ENCODE results near the gene SLC25A18.

Gene SLC25A18

DNA sequence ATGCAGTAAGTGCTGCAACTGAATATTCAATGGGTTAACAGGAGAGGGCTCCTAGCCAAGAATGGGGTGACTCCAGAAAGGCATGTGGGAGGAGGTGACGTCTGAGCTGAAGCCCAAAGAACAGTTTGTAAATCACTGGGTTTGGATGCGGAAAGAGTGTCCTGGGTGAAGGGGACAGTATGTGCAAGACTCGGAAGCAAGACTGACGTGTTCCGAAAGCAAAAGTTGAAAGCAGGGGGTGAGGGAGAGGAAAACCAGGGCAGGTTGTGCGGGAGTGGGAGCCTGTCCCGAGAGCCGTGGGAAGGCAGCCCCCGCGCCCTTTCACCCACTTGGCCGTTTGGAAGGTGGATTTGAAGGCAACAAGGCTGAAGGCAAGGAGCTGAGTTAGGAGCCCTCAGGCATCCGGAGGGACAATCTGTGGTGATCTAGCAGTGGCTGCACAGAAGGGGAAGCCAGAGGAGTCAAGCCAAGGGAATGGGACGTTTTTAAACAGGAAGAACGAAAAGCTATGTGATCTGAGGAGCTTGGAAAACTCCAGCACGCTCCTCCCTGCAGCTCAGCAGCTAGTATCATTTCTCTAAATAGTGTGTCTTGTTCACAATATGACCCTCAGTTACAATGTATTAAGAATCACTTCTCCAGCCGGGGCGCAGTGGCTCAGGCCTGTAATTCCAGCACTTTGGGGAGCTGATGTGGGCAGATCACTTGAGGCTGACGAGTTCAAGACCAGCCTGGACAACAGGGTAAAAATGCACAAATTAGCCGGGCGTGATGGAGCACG lies 7.7 kb downstream of the SLC25A18 start:
- H3K27me3 ChIP-seq (ENCODE audit: control insufficient read depth, insufficient read depth, low read length): no peaks in the 10 kb centered on the region
- no peaks in the 10 kb centered on the region for H3K36me3 ChIP-seq (ENCODE audit: control insufficient read depth, insufficient read depth, low read length)
- peaks cover 16% of the 10 kb centered on the region for H3K4me1 ChIP-seq (ENCODE audit: control insufficient read depth, insufficient read depth, low read length)
- no peaks in the 10 kb centered on the region for H3K9me3 ChIP-seq (ENCODE audit: control insufficient read depth, insufficient read depth, low read length)
- no peak overlapping the region for H3K9ac ChIP-seq (ENCODE audit: low read depth, low read length)
- H3K4me3 ChIP-seq (ENCODE audit: low read depth, low read length): no peak overlapping the region
- no peak overlapping the region for H3K27ac ChIP-seq (ENCODE audit: low read depth, low read length)

DNA sequence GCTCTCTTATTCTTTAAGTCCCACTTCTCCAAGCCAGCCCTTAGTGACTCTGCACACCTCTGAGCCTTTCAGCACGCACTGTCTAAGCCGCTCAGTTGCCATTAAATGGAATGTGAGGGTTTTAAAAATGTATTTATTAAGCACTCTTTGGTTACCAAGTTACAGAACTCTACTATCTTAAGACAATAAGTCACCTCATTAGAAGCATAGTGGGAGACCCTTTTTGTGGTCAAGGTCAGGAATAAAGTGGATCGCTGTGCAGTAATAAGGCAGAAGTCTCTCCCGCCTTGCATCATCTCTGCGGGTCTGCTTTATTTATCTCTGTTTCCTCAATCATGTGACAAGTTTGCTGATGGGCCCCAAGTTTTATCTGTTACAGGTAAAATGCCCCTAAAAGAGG lies 11.9 kb downstream of the SLC25A18 start:
- peaks cover 11% of the 10 kb centered on the region for H3K4me1 ChIP-seq (ENCODE audit: control insufficient read depth, insufficient read depth, low read length)
- H3K9me3 ChIP-seq (ENCODE audit: control insufficient read depth, insufficient read depth, low read length): no peaks in the 10 kb centered on the region
- H3K27me3 ChIP-seq (ENCODE audit: control insufficient read depth, insufficient read depth, low read length): no peaks in the 10 kb centered on the region
- no peak overlapping the region for H3K9ac ChIP-seq (ENCODE audit: low read depth, low read length)
- no peak overlapping the region for H3K27ac ChIP-seq (ENCODE audit: low read depth, low read length)
- no peaks in the 10 kb centered on the region for H3K36me3 ChIP-seq (ENCODE audit: control insufficient read depth, insufficient read depth, low read length)
- H3K4me3 ChIP-seq (ENCODE audit: low read depth, low read length): no peak overlapping the region

DNA sequence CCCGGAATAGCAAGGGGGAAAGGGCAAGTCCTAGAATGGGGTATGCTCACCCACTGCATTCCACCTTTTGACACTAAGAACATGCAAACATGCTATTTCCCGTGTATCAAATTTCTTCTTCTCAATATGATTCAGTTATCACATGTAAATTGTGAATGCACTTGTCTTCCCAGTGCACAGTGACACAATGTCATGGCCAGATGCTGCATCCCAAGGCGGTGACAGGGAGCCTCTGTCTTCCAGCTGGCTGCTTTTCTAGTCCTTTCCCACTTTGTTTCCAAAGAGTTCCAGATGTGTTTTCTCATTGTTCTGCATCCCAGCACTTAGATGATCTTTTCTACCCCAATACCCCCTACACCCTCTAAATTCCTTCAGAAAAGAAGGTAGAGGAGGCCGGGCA lies 12.4 kb downstream of the SLC25A18 start:
- Histone ChIP-seq H3K9ac (ENCODE audit: low read depth, low read length) (no peak overlapping the region), H3K4me1 (ENCODE audit: control insufficient read depth, insufficient read depth, low read length) (peaks cover 7% of the 10 kb centered on the region), H3K4me3 (ENCODE audit: low read depth, low read length) (no peak overlapping the region), H3K27ac (ENCODE audit: low read depth, low read length) (no peak overlapping the region), H3K36me3 (ENCODE audit: control insufficient read depth, insufficient read depth, low read length) (no peaks in the 10 kb centered on the region), H3K9me3 (ENCODE audit: control insufficient read depth, insufficient read depth, low read length) (no peaks in the 10 kb centered on the region), H3K27me3 (ENCODE audit: control insufficient read depth, insufficient read depth, low read length) (no peaks in the 10 kb centered on the region)

DNA sequence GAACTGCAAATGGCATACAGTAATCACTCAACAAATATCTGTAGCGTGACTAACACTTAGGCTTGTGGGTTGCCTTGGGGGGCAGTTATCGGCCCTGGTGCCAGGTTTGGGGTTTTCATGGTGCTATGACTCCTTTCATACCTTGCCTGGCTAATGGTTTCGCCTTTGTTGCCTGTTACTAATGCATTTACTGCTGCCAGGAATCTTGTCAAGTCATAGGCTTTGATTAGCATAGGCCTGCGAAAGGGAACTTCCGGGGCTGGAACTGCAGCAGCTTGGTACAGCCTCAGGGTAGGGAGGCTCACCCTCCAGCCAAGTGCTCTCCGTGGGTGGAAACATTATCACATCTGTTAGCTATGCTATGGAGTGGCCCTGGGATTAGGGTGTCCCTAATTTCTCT lies 13.2 kb downstream of the SLC25A18 start:
- H3K36me3 ChIP-seq (ENCODE audit: control insufficient read depth, insufficient read depth, low read length): no peaks in the 10 kb centered on the region
- no peak overlapping the region for H3K4me3 ChIP-seq (ENCODE audit: low read depth, low read length)
- peak overlapping the region; percentile 2; the same call in 1 of the 2 replicates for H3K9ac ChIP-seq (ENCODE audit: low read depth, low read length)
- peak overlapping the region; percentile 11 for H3K27ac ChIP-seq (ENCODE audit: low read depth, low read length)
- H3K4me1 ChIP-seq (ENCODE audit: control insufficient read depth, insufficient read depth, low read length): peaks cover 5% of the 10 kb centered on the region; the same call in 1 of the 2 replicates
- H3K9me3 ChIP-seq (ENCODE audit: control insufficient read depth, insufficient read depth, low read length): no peaks in the 10 kb centered on the region
- no peaks in the 10 kb centered on the region for H3K27me3 ChIP-seq (ENCODE audit: control insufficient read depth, insufficient read depth, low read length)

DNA sequence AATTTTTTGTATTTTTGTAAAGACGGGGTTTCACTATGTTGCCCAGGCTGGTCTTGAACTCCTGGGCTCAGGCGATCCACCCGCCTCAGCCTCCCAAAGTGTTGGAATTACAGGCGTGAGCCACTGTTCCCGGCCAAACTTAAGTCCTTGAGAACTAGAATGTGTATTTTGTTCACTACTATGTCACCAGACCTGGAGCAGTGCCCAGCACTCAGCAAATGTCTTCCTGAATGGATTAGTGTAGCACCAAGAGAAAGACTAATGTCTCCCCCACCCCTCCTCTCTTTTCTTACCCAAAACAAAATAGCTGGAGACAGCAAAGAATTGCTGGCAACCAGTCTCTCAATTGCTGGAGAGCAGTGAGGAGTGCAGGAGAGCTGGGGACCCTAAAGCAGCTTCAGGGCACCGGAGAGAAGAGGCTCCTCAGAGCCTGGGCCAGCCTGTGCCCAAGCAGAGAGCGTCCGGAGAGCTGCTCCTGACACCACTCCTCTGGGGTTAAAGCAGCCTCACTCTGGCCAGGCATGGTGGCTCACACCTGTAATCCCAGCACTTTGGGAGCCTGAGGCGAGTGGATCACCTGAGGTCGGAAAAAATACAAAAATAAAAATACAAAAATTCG lies 14.9 kb downstream of the SLC25A18 start:
- H3K27ac ChIP-seq (ENCODE audit: low read depth, low read length): no peak overlapping the region
- H3K9me3 ChIP-seq (ENCODE audit: control insufficient read depth, insufficient read depth, low read length): no peaks in the 10 kb centered on the region
- H3K4me1 ChIP-seq (ENCODE audit: control insufficient read depth, insufficient read depth, low read length): peaks cover 5% of the 10 kb centered on the region; the same call in 1 of the 2 replicates
- H3K4me3 ChIP-seq (ENCODE audit: low read depth, low read length): no peak overlapping the region
- H3K27me3 ChIP-seq (ENCODE audit: control insufficient read depth, insufficient read depth, low read length): no peaks in the 10 kb centered on the region
- no peaks in the 10 kb centered on the region for H3K36me3 ChIP-seq (ENCODE audit: control insufficient read depth, insufficient read depth, low read length)
- H3K9ac ChIP-seq (ENCODE audit: low read depth, low read length): no peak overlapping the region

DNA sequence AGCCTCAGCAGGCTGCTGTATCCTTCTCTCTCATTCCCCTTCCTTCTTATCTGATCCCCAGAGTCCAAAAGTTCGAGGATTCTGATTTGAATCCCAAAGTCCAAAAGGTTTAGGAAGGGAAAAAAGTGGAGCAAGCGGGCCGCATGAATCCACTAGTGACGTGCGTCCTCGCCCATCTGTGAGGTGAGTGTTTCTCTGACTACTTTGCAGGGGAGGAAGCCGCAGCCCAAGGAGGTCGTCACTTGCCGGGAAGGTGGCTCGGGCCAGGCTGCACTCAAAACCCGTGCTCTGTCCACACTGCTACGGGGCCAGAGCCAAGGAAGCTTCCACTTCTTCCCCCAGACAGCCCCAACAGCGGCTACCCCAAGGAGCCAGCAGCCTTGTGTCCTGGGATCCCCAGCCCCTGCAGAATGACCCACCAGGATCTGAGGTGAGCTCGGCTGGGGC lies 16.3 kb downstream of the SLC25A18 start:
- Histone ChIP-seq H3K36me3 (ENCODE audit: control insufficient read depth, insufficient read depth, low read length) (no peaks in the 10 kb centered on the region), H3K4me1 (ENCODE audit: control insufficient read depth, insufficient read depth, low read length) (peaks cover 5% of the 10 kb centered on the region; the same call in 1 of the 2 replicates), H3K9me3 (ENCODE audit: control insufficient read depth, insufficient read depth, low read length) (no peaks in the 10 kb centered on the region), H3K4me3 (ENCODE audit: low read depth, low read length) (no peak overlapping the region), H3K9ac (ENCODE audit: low read depth, low read length) (no peak overlapping the region), H3K27ac (ENCODE audit: low read depth, low read length) (peak overlapping the region; percentile 69), H3K27me3 (ENCODE audit: control insufficient read depth, insufficient read depth, low read length) (no peaks in the 10 kb centered on the region)

DNA sequence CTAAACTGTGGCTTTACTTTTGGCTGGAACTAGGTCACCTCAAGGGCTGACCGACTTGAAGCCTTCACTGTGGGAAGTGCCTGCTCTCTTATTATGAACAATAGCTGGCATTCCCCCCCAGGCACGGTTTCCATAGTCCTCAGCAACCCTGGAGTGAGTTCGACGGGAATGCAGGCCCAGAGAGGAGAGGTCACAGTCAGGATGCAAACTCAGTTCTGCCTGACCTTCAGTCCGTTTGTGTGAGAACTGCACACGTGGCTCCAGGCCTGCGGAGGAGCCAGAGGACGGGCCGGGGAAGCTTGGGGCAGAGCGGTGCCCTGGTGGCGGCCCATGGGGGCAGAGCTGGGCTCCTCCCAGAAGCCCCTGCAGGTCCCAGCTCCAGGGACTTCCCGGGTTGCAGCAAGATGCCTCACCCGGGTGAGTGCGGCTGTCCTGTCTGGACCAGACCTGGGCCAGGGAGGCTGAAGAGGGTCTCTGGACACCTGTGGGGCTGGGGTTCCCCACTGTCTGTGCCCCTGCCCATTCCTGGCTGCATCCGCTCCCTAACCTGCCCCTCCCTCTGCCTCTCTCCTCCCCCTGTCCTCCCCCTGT lies 17.2 kb downstream of the SLC25A18 start:
- no peaks in the 10 kb centered on the region for H3K36me3 ChIP-seq (ENCODE audit: control insufficient read depth, insufficient read depth, low read length)

DNA sequence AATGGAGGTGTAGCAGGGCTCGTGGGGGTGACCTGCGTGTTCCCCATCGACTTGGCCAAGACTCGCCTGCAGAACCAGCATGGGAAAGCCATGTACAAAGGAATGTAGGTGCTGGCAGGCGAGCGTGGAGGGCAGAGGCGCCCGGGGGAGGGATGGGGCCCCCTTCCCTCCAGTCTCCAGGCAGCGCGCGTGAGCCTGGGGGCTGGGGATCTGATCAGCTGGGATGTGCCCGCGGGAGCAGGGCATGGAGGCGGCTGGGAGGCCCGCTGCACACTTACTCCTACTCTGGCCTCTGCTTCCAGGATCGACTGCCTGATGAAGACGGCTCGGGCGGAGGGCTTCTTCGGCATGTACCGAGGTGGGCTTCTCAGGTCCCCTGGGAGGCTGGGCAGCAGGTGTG lies 17.8 kb downstream of the SLC25A18 start:
- H3K9ac ChIP-seq (ENCODE audit: low read depth, low read length): no peak overlapping the region
- peaks cover 5% of the 10 kb centered on the region; the same call in 1 of the 2 replicates for H3K4me1 ChIP-seq (ENCODE audit: control insufficient read depth, insufficient read depth, low read length)
- H3K9me3 ChIP-seq (ENCODE audit: control insufficient read depth, insufficient read depth, low read length): no peaks in the 10 kb centered on the region
- no peaks in the 10 kb centered on the region for H3K36me3 ChIP-seq (ENCODE audit: control insufficient read depth, insufficient read depth, low read length)
- H3K4me3 ChIP-seq (ENCODE audit: low read depth, low read length): no peak overlapping the region
- H3K27me3 ChIP-seq (ENCODE audit: control insufficient read depth, insufficient read depth, low read length): no peaks in the 10 kb centered on the region
- peak overlapping the region; percentile 69 for H3K27ac ChIP-seq (ENCODE audit: low read depth, low read length)

More for the DNA sequence above, 17.2 kb downstream of the SLC25A18 start:
- Histone ChIP-seq H3K4me1 (ENCODE audit: control insufficient read depth, insufficient read depth, low read length) (peaks cover 5% of the 10 kb centered on the region; the same call in 1 of the 2 replicates), H3K9me3 (ENCODE audit: control insufficient read depth, insufficient read depth, low read length) (no peaks in the 10 kb centered on the region), H3K27me3 (ENCODE audit: control insufficient read depth, insufficient read depth, low read length) (no peaks in the 10 kb centered on the region), H3K4me3 (ENCODE audit: low read depth, low read length) (no peak overlapping the region), H3K27ac (ENCODE audit: low read depth, low read length) (peak overlapping the region; percentile 69), H3K9ac (ENCODE audit: low read depth, low read length) (no peak overlapping the region)

DNA sequence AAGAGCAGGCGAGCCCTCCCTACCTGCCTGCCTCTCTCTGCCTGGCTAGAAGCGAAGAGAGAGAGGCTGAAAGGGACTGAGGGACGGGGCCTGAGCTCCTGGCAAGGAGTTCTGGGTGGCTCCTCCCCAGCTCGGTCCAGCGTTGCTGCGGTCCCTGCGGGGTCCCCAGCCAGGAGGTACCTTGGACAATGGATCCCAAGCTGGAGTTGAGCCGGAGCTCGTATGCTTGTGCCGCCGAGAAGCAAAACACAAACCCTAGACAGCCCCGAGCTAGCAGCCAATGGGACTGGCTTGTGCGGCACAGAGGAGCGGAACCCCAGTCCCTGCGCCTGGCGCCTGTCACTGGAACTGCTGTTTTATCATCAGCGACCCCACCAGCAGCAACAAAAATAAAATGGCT lies 18.3 kb downstream of the SLC25A18 start:
- H3K9me3 ChIP-seq (ENCODE audit: control insufficient read depth, insufficient read depth, low read length): no peaks in the 10 kb centered on the region
- H3K4me3 ChIP-seq (ENCODE audit: low read depth, low read length): no peak overlapping the region
- no peaks in the 10 kb centered on the region for H3K36me3 ChIP-seq (ENCODE audit: control insufficient read depth, insufficient read depth, low read length)
- 0 out of 2 replicates have a peak, but pooled peaks cover under 1% of the 10 kb centered on the region for H3K4me1 ChIP-seq (ENCODE audit: control insufficient read depth, insufficient read depth, low read length)
- no peaks in the 10 kb centered on the region for H3K27me3 ChIP-seq (ENCODE audit: control insufficient read depth, insufficient read depth, low read length)
- no peak overlapping the region for H3K27ac ChIP-seq (ENCODE audit: low read depth, low read length)
- H3K9ac ChIP-seq (ENCODE audit: low read depth, low read length): no peak overlapping the region

DNA sequence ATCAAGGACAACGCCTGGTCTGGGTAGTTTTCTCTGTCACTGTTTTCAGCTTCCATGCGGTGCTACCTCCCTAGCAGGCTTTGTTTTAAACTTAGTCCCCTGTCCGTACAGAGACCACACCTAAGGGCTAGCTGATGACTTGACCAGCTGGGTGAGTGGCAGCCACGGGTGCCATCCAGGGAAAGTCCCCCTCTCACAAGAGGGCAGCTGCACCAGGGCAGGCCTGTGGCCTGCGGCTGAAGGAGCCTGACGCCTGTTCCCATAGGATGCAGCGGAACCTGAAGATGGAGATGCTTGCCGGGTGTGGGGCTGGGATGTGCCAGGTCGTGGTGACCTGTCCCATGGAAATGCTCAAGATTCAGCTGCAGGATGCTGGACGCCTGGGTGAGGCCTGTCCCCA lies 19.9 kb downstream of the SLC25A18 start:
- H3K4me3 ChIP-seq (ENCODE audit: low read depth, low read length): no peak overlapping the region
- H3K9ac ChIP-seq (ENCODE audit: low read depth, low read length): no peak overlapping the region
- H3K4me1 ChIP-seq (ENCODE audit: control insufficient read depth, insufficient read depth, low read length): no peaks in the 10 kb centered on the region
- no peaks in the 10 kb centered on the region for H3K36me3 ChIP-seq (ENCODE audit: control insufficient read depth, insufficient read depth, low read length)
- no peaks in the 10 kb centered on the region for H3K27me3 ChIP-seq (ENCODE audit: control insufficient read depth, insufficient read depth, low read length)
- H3K27ac ChIP-seq (ENCODE audit: low read depth, low read length): no peak overlapping the region
- H3K9me3 ChIP-seq (ENCODE audit: control insufficient read depth, insufficient read depth, low read length): no peaks in the 10 kb centered on the region

All from HUES48 (cell line).